Endothelial cell (in vitro differentiated cells): ENCODE data around the gene ADCY5. TPM values are rescaled to one million over a fixed set of nuclear protein-coding genes. Genes with fewer than 3 reads are reported as not detected.

Experiments
- DNase-seq: peaks from one replicate; pipeline ENCODE4 v3.0.0; 2021; ENCODE audit warnings: low spot score
- H3K27ac Mint-ChIP-seq: one replicate; pipeline ENCODE4 v1.8.0; 2021; ENCODE audit warnings: mixed read lengths, inconsistent platforms; ENCODE audit not compliant: unreplicated experiment
- H3K27me3 Mint-ChIP-seq: one replicate; pipeline ENCODE4 v1.8.0; 2021; ENCODE audit warnings: mild to moderate bottlenecking, moderate library complexity, mixed read lengths, inconsistent platforms; ENCODE audit not compliant: unreplicated experiment
- H3K36me3 Mint-ChIP-seq: one replicate; pipeline ENCODE4 v1.8.0; 2021; ENCODE audit warnings: mild to moderate bottlenecking, low read depth, mixed read lengths, inconsistent platforms; ENCODE audit not compliant: unreplicated experiment
- H3K4me1 Mint-ChIP-seq: one replicate; pipeline ENCODE4 v1.8.0; 2021; ENCODE audit warnings: mild to moderate bottlenecking, mixed read lengths, inconsistent platforms; ENCODE audit not compliant: unreplicated experiment
- H3K4me3 Mint-ChIP-seq: one replicate; pipeline ENCODE4 v1.8.0; 2021; ENCODE audit warnings: mild to moderate bottlenecking, mixed read lengths, inconsistent platforms; ENCODE audit not compliant: unreplicated experiment
- H3K9me3 Mint-ChIP-seq: one replicate; pipeline ENCODE4 v1.8.0; 2021; ENCODE audit warnings: mixed read lengths, inconsistent platforms; ENCODE audit not compliant: unreplicated experiment
- total RNA-seq: library from RNA; stranded (reverse); fragmentation: NEBNext Ultra II Directional; extraction: Animal tissue kit (Norgen Biotek cat#: 25700); gene quantifications from one replicate; pipeline ENCODE4 v1.2.1, GENCODE V29; 2021; ENCODE audit not compliant: unreplicated experiment
- TF ChIP-seq, protein P1 (sequence below): fragments of 200-600 bp; sonication (generic); IDR thresholded peaks from one replicate; pipeline ENCODE4 v1.5.0; 2021; ENCODE audit warnings: antibody characterized with exemption; ENCODE audit not compliant: unreplicated experiment

The ADCY5 gene
- total RNA-seq, 1 donor from 2014 or later = 1.0 TPM

- H3K36me3 Mint-ChIP-seq = no peaks in the 10 kb centered on the region
- TF ChIP-seq, protein P1, sequence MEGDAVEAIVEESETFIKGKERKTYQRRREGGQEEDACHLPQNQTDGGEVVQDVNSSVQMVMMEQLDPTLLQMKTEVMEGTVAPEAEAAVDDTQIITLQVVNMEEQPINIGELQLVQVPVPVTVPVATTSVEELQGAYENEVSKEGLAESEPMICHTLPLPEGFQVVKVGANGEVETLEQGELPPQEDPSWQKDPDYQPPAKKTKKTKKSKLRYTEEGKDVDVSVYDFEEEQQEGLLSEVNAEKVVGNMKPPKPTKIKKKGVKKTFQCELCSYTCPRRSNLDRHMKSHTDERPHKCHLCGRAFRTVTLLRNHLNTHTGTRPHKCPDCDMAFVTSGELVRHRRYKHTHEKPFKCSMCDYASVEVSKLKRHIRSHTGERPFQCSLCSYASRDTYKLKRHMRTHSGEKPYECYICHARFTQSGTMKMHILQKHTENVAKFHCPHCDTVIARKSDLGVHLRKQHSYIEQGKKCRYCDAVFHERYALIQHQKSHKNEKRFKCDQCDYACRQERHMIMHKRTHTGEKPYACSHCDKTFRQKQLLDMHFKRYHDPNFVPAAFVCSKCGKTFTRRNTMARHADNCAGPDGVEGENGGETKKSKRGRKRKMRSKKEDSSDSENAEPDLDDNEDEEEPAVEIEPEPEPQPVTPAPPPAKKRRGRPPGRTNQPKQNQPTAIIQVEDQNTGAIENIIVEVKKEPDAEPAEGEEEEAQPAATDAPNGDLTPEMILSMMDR = no peak
- DNase-seq = no peak
- no peaks in the 10 kb centered on the region for H3K9me3 Mint-ChIP-seq
- peaks cover 5% of the 10 kb centered on the region for H3K27me3 Mint-ChIP-seq
- H3K4me3 Mint-ChIP-seq = no peak overlapping the region
- no peak overlapping the region for H3K27ac Mint-ChIP-seq
- H3K4me1 Mint-ChIP-seq = no peaks in the 10 kb centered on the region
These were observed 148.8 kb downstream of the ADCY5 start for GRCh38 chr3:123300056-123300455.

DNA sequence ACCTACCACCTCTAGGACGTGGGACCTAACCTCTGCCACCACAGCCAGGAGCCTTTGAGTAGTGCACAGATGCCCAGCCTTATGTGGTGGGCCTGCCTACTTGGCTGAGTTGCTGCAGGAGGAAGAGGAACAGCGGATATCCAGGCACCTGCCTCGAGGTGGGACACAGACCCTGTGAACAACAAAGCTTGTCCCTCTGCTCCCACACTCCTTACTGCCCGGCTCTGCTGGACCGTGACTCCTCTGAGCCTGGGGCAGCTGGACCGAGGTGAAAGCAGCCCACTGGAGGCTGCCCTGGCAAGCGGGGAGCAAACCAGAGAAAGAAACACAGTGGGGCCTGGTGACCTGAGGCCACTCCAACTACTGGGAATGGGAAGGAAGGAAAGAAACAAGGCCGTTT is 149.3 kb downstream of the ADCY5 start:
- Mint-ChIP-seq H3K27ac (no peak overlapping the region), H3K4me3 (no peak overlapping the region), H3K27me3 (peaks cover 5% of the 10 kb centered on the region), H3K36me3 (no peaks in the 10 kb centered on the region), H3K9me3 (no peaks in the 10 kb centered on the region), H3K4me1 (no peaks in the 10 kb centered on the region)
- TF ChIP-seq, protein P1 = no peak
- DNase-seq = no peak

DNA sequence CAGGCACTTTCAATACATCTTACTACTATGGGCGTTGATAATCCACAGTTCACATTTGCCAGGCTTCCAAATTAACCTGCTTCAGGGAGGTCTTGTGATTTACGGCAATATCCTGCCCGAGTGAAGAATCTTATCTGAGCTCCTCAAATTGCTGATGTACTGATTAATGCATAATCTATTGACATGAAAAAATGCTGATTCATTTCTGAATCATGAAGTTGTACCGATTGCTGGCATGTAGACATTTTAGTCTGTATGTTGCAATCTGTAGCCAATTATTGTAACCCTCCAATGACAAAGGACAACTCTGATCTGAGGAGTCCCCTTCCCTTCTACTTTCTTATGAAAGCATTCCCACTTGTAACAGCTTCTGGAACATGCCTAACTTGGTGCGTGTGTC is 150.0 kb downstream of the ADCY5 start:
- DNase-seq = no peak
- Mint-ChIP-seq H3K4me3 (no peak overlapping the region), H3K27ac (no peak overlapping the region), H3K27me3 (peaks cover 5% of the 10 kb centered on the region), H3K36me3 (no peaks in the 10 kb centered on the region), H3K9me3 (no peaks in the 10 kb centered on the region), H3K4me1 (no peaks in the 10 kb centered on the region)
- TF ChIP-seq, protein P1 = no peak

DNA sequence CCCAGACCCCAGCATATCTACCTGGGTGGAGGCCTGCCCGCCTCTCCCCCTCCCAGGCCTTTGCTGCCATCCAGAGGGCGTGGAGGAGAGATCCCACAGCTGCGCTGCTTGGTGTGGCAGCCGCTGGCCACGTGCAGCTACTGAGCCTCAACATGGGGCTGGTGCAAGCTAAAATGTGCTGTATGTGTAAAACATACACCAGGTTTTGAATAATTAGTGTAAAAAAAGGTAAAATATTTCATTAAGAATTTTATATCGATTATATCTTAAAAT is 151.3 kb downstream of the ADCY5 start:
- no peaks in the 10 kb centered on the region for H3K4me1 Mint-ChIP-seq
- no peak overlapping the region for H3K27ac Mint-ChIP-seq
- no peaks in the 10 kb centered on the region for H3K36me3 Mint-ChIP-seq
- no peak for DNase-seq
- H3K4me3 Mint-ChIP-seq = no peak overlapping the region
- no peaks in the 10 kb centered on the region for H3K9me3 Mint-ChIP-seq
- TF ChIP-seq, protein P1 = no peak
- peaks cover 4% of the 10 kb centered on the region for H3K27me3 Mint-ChIP-seq

GRCh38 chr3:123296836-123297626 is 151.9 kb downstream of the ADCY5 start:
- Mint-ChIP-seq H3K4me1 (no peaks in the 10 kb centered on the region), H3K36me3 (no peaks in the 10 kb centered on the region), H3K9me3 (no peaks in the 10 kb centered on the region), H3K27me3 (peaks cover 4% of the 10 kb centered on the region), H3K4me3 (no peak overlapping the region), H3K27ac (no peak overlapping the region)
- no peak for DNase-seq
- TF ChIP-seq, protein P1 = no peak
